SK-N-DZ (cell line): ENCODE measurements around the gene GLT6D1.

Experiments used
- DNase-seq: peaks from one replicate; pipeline ENCODE4 v3.0.0-alpha.2; 2015; ENCODE audit warnings: low spot score

GLT6D1 gene

DNA sequence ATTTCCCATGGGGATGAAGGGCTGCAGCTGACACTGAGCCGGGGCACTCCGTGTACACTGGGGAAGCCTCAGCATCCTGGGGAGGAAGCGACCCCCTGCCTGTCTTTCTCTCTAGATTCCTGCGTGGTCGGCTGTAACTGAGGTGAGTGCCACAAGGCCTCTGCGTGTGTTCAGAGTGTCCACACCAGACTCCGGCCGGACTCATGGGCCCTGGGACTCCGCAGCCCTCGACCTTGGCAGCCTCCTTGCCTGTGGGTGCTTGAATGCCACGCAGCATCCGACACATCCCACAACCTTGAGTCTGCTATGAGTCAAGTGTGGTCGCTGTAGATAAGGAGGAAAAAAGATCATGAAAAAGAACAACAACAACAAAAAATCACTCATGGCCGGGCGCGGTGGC lies 54.4 kb downstream of the GLT6D1 start:
- no peak for DNase-seq

- no peak for DNase-seq
Observed at GRCh38 chr9:135584371-135584770, 55.0 kb downstream of the GLT6D1 start.

DNA sequence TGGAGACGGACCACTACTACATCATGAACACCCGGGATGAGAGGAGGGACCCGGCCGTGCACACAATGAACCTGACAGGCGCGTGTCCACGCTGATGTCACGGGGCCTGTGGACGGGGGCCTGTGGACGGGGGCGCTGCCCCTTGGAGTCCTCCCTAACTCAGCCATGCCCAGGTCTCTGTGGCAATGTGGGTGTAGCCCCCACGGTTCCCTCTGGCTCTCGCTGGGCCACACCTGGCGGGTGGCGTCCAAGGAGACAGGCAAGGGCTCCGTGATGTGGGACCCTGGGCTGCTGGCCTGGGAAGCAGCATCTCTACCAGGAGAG lies 55.7 kb downstream of the GLT6D1 start:
- no peak for DNase-seq

DNA sequence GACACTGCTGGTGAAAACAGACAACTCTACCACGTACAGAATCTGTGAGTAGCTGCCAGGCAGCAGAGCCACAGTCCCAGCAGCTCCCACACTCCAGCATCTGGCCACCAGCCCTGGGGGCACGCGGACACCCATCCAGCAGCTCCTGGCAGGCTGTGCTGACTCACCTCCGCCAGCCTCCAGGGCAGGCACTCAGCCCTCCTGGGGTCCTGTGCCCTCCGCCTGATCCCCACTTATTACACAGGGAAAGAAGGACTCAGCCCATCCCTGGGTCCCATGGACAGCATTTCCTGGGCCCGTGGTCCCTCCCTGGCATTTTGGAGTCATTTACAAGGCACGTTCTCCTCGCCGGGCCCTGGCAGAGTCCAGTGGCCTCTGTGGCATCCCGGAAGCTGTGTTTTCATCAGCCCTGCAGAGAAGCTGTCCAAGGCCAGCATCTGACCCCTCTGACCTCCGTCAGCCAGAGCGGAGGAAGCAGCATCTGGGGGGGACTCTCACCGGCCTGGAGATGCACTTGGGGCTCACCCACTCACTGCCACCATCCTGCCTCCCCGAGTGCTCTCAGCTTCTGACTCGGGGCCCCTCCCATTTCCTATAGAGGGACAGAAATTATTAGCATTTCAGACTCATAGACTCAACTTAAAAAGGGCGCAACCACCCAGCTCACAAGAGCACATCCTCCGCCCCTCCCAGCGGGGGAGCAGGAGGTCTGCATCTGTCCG lies 56.2 kb downstream of the GLT6D1 start:
- no peak for DNase-seq

DNA sequence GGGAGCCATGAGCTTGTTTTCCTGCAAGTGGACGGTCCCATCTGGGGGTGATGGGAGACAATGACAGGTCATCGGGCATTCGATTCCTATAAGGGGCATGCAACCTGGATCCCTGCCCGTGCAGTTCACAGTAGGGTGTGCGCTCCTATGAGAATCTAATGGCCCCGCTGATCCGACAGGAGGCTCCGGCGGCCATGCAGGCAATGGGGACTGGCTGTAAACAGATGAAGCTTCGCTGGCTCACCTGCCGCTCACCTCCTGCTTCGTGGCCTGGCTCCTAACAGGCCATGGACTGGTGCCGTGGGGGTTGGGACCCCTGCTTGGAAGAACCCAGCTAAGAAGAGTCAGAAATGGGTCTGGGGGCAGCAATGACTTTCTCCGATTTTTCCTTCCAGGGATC lies 56.8 kb downstream of the GLT6D1 start:
- DNase-seq: no peak

GRCh38 chr9:135581636-135582426 lies 57.5 kb downstream of the GLT6D1 start:
- DNase-seq: no peak

- DNase-seq: no peak
Observed at GRCh38 chr9:135580664-135581380, 58.5 kb downstream of the GLT6D1 start.

- no peak for DNase-seq
Observed at GRCh38 chr9:135579889-135580660, 59.3 kb downstream of the GLT6D1 start.

- DNase-seq: no peak
Observed at GRCh38 chr9:135579356-135579755, 60.0 kb downstream of the GLT6D1 start.

DNA sequence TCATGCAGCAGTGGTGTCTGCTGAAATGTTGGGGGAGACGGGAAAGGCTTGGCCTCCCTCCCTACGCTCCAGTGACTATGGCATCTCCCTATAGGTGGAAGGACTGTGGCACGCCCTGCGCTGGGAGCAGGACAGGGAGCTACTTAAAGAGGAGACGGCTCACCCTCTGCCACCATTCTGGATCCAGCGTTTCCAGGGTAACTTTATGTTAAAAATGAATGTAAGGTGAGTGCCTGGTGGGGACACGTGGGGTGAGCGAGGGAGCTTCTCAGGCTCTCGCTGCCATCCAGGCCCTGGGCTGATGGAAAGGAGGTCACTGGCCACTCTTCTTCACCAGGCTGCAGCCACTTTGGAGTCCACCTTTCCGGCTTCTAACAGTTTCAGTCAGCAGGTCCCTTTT lies 62.1 kb downstream of the GLT6D1 start:
- no peak for DNase-seq

GRCh38 chr9:135575995-135576631 lies 63.2 kb downstream of the GLT6D1 start:
- no peak for DNase-seq

DNA sequence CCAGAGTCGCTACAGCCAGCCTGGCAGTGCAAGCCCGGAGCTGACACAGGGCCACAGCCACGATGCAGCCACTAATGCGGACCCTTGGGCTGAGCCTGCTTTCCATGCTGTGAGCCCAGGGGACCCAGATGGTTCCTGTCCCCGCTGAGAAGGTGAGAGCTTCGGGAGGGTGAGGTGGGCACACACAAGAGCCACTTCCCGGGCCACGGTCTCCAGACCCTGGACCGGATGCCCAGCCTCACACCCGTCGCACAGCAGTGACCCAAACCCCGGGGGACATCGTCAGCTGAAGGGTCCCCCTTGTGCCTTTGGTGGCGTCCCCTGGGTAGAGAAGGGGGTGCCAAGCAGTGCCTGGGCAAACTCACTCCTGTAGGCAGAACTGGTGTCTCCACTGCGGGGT lies 64.4 kb downstream of the GLT6D1 start:
- no peak for DNase-seq

- no peak for DNase-seq
Observed at GRCh38 chr9:135574331-135574730, 65.0 kb downstream of the GLT6D1 start.
